SK-N-SH treated with all-trans-retinoic acid at 6 μM for 48 hours (cell line): ENCODE measurements around the gene LHFPL6.

Experiments used
- ARNTL ChIP-seq: fragments of 450-650 bp; formaldehyde crosslinking; IDR thresholded peaks from 2 replicates; pipeline ENCODE4 v1.5.0; 2020; ENCODE audit warnings: low read depth, mild to moderate bottlenecking, moderate library complexity, borderline replicate concordance
- CREB5 ChIP-seq: fragments of 250-450 bp; sonication (Bioruptor Pico); IDR thresholded peaks from 2 replicates; pipeline ENCODE4 v1.5.1; 2020; ENCODE audit warnings: low read depth, mild to moderate bottlenecking, moderate library complexity
- CSDC2 ChIP-seq: fragments of 250-450 bp; sonication (Bioruptor Pico); IDR thresholded peaks from 2 replicates; pipeline ENCODE4 v1.5.0; 2020; ENCODE audit warnings: mild to moderate bottlenecking, moderate library complexity
- ISL1 ChIP-seq: fragments of 250-450 bp; sonication (Bioruptor Pico); IDR thresholded peaks from 2 replicates; pipeline ENCODE4 v2.1.2; 2022; ENCODE audit warnings: mild to moderate bottlenecking, moderate library complexity
- PATZ1 ChIP-seq: fragments of 250-450 bp; sonication (Bioruptor Pico); IDR thresholded peaks from 2 replicates; pipeline ENCODE4 v1.8.0; 2020; ENCODE audit warnings: mild to moderate bottlenecking, moderate library complexity, borderline replicate concordance
- POU6F1 ChIP-seq: fragments of 250-450 bp; sonication (Bioruptor Pico); IDR thresholded peaks from 2 replicates; pipeline ENCODE4 v1.8.0; 2021; ENCODE audit warnings: low read depth, mild to moderate bottlenecking, moderate library complexity, borderline replicate concordance
- SNAI2 ChIP-seq: fragments of 250-450 bp; sonication (Bioruptor Pico); IDR thresholded peaks from 2 replicates; pipeline ENCODE4 v1.5.0; 2020; ENCODE audit warnings: mild to moderate bottlenecking, moderate library complexity
- TCF4 ChIP-seq: fragments of 250-450 bp; sonication (Bioruptor Pico); IDR thresholded peaks from 2 replicates; pipeline ENCODE4 v1.8.0; 2021; ENCODE audit warnings: mild to moderate bottlenecking, moderate library complexity, borderline replicate concordance
- TOX ChIP-seq: fragments of 250-450 bp; sonication (Bioruptor Pico); IDR thresholded peaks from 2 replicates; pipeline ENCODE4 v1.8.0; 2021; ENCODE audit warnings: mild to moderate bottlenecking, moderate library complexity, borderline replicate concordance
- ZC3H10 ChIP-seq: fragments of 250-450 bp; sonication (Bioruptor Pico); IDR thresholded peaks from 2 replicates; pipeline ENCODE4 v1.5.1; 2021; ENCODE audit warnings: mild to moderate bottlenecking, moderate library complexity
- ZFP30 ChIP-seq: fragments of 450-650 bp; formaldehyde crosslinking; IDR thresholded peaks from 2 replicates; pipeline ENCODE4 v1.5.0; 2022; ENCODE audit warnings: mild to moderate bottlenecking, moderate library complexity
- ZNF565 ChIP-seq: fragments of 450-650 bp; formaldehyde crosslinking; conservative IDR thresholded peaks from 2 replicates; pipeline ENCODE4 v1.5.0; 2020; ENCODE audit warnings: low read depth, mild to moderate bottlenecking, moderate library complexity
- ZNF70 ChIP-seq: fragments of 450-650 bp; formaldehyde crosslinking; IDR thresholded peaks from 2 replicates; pipeline ENCODE4 v1.5.0; 2020; ENCODE audit warnings: mild to moderate bottlenecking, moderate library complexity
- ZNF8 ChIP-seq: fragments of 450-650 bp; formaldehyde crosslinking; IDR thresholded peaks from 2 replicates; pipeline ENCODE4 v1.5.0; 2020; ENCODE audit warnings: mild to moderate bottlenecking, moderate library complexity

- TF ChIP-seq ZNF565 (CRISPR knock-in tag) (no peak), SNAI2 (CRISPR knock-in tag) (no peak), TOX (CRISPR knock-in tag) (no peak), TCF4 (CRISPR knock-in tag) (no peak), PATZ1 (CRISPR knock-in tag) (no peak), ZC3H10 (CRISPR knock-in tag) (no peak), ARNTL (no peak), ISL1 (CRISPR knock-in tag) (no peak), ZNF70 (CRISPR knock-in tag) (no peak), CREB5 (CRISPR knock-in tag) (no peak), ZFP30 (CRISPR knock-in tag) (no peak), POU6F1 (CRISPR knock-in tag) (no peak), ZNF8 (CRISPR knock-in tag) (no peak), CSDC2 (CRISPR knock-in tag) (no peak)
These were observed 45.6 kb downstream of the LHFPL6 start for GRCh38 chr13:39557285-39557955.
